Sigmoid colon (tissue), 7 donors: Measurements from ENCODE around the gene VPS37B. TPM values are rescaled to one million over a fixed set of nuclear protein-coding genes. Genes with fewer than 3 reads are reported as not detected.

Experiments
- DNase-seq: peaks from one replicate; pipeline ENCODE4 v3.0.0-alpha.2; 2019
- H3K27ac ChIP-seq, 4 donors: fragments of 200-600 bp; sonication (generic); one replicate each; pipeline ENCODE4 v1.5.1; 2016 to 2019; ENCODE audit warnings: mild to moderate bottlenecking in 1 of 4
- H3K27me3 ChIP-seq, 3 donors: fragments of 200-600 bp; sonication (generic); one replicate each; pipeline ENCODE4 v1.5.1; 2019; ENCODE audit warnings: mild to moderate bottlenecking in 1 of 3
- H3K36me3 ChIP-seq, 4 donors: fragments of 200-600 bp; sonication (generic); one replicate each; pipeline ENCODE4 v1.5.1; 2016 to 2019
- H3K4me1 ChIP-seq, 4 donors: fragments of 200-600 bp; sonication (generic); one replicate each; pipeline ENCODE4 v1.5.1; 2017 to 2019
- H3K4me3 ChIP-seq, 4 donors: fragments of 200-600 bp; sonication (generic); one replicate each; pipeline ENCODE4 v1.5.1; 2017 to 2019; ENCODE audit warnings: mild to moderate bottlenecking in 2 of 4, moderate library complexity in 1 of 4
- H3K9me3 ChIP-seq, 4 donors: fragments of 200-600 bp in 3 of 4; sonication (generic) in 3 of 4; one replicate each; pipeline versions ENCODE4 v1.5.1 to v1.6.1; 2013 to 2019
- EP300 ChIP-seq, 4 donors: sonication (generic); formaldehyde crosslinking; IDR thresholded peaks; one replicate each; pipeline ENCODE4 v1.6.1; 2017; ENCODE audit warnings: antibody characterized with exemption in 4 of 4
- POLR2A ChIP-seq, 2 donors: fragments of 450-650 bp; IDR thresholded peaks; one replicate each; pipeline ENCODE4 v1.6.1; 2016; ENCODE audit warnings: antibody characterized with exemption in 2 of 2, mild to moderate bottlenecking in 2 of 2, moderate library complexity in 2 of 2
- POLR2AphosphoS5 ChIP-seq, 4 donors: sonication (generic); formaldehyde crosslinking; IDR thresholded peaks; one replicate each; pipeline ENCODE4 v1.6.1; 2017; ENCODE audit warnings: antibody characterized with exemption in 4 of 4
- WGBS, 2 donors: extraction: QIAGEN DNeasy Blood & Tissue Kit; methylation state at CpG; one replicate each; pipeline ENCODE4 v1.1.7; 2013; 5-methylcytosine and 5-hydroxymethylcytosine counted together
- intact Hi-C: fragments of 100-400 bp; cut with DNase I; formaldehyde crosslinking; loops from one replicate; pipeline ENCODE4 v1.15.1; 2023
- polyA plus RNA-seq, 3 donors: library from polyadenylated mRNA; stranded (reverse); fragments of 200-250 nt; gene quantifications; one replicate each; pipeline ENCODE4 v1.2.3, GENCODE V29; 2013
- total RNA-seq, 4 donors: library from RNA; depleted of rRNA; stranded (reverse); fragments of >200 nt; gene quantifications; one replicate each; pipeline ENCODE4 v1.1.0, GENCODE V29; 2016
- TF ChIP-seq, protein P1 (sequence below), 4 experiments: fragments of 450-650 bp in 3 of 4; fragments of 200-600 bp in 1 of 4; IDR thresholded peaks; one replicate each; pipeline ENCODE4 v1.5.1; 2016 to 2019; ENCODE audit warnings: antibody characterized with exemption in 4 of 4, mild to moderate bottlenecking in 3 of 4, moderate library complexity in 2 of 4
- donor health status: healthy with polysubstance abuse.
- donor health status: Bipolar disorder and iron deficiency.
- donor health status: healthy.

Gene VPS37B
- total and polyA plus RNA-seq, 7 donors, result 8.6 to 64.7 (median 17.2) TPM

DNA sequence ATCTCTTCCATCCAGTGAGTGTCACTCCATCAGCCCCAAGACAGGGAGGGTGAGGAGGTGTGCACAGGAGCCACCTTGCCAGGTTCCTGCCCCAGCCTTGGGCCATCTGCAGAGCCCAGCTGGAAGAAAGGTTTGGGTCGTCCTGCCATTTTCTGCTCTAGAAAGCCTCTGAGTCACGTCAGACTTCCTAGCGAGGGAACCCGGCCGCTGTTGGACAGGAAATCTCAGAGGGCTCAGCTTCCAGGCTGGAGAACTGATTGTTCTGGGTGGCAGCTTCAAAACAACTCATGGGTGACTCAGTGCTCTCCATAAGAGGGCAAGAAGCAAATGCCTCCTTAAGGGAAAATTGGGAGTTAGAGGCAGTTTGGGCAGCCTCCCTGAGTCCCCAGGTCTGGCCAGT, 44.1 kb downstream of the VPS37B start:
- Histone ChIP-seq H3K4me3 (no peak overlapping the region), H3K36me3 (no peaks in the 10 kb centered on the region), H3K4me1 (peaks cover 0 to 11% (median 7%) of the 10 kb centered on the region in 4 donors), H3K9me3 (no peaks in the 10 kb centered on the region), H3K27ac (peak overlapping the region in 3 of 4 donors; percentile 36 to 53 (median 49)), H3K27me3 (no peaks in the 10 kb centered on the region)
- peak; percentile 66 for DNase-seq
- TF ChIP-seq POLR2AphosphoS5 (IDR thresholded peaks at IDR 0.05), result no peak
- no peak for TF ChIP-seq EP300 (IDR thresholded peaks at IDR 0.05)
- TF ChIP-seq, protein P1, sequence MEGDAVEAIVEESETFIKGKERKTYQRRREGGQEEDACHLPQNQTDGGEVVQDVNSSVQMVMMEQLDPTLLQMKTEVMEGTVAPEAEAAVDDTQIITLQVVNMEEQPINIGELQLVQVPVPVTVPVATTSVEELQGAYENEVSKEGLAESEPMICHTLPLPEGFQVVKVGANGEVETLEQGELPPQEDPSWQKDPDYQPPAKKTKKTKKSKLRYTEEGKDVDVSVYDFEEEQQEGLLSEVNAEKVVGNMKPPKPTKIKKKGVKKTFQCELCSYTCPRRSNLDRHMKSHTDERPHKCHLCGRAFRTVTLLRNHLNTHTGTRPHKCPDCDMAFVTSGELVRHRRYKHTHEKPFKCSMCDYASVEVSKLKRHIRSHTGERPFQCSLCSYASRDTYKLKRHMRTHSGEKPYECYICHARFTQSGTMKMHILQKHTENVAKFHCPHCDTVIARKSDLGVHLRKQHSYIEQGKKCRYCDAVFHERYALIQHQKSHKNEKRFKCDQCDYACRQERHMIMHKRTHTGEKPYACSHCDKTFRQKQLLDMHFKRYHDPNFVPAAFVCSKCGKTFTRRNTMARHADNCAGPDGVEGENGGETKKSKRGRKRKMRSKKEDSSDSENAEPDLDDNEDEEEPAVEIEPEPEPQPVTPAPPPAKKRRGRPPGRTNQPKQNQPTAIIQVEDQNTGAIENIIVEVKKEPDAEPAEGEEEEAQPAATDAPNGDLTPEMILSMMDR (IDR thresholded peaks at IDR 0.05), result no peak
- TF ChIP-seq POLR2A (IDR thresholded peaks at IDR 0.05), result no peak
- WGBS, 2 donors, result 89 to 94% methylated on average over 5 of the region's 5 CpGs
- intact Hi-C loops, result no loop called here

DNA sequence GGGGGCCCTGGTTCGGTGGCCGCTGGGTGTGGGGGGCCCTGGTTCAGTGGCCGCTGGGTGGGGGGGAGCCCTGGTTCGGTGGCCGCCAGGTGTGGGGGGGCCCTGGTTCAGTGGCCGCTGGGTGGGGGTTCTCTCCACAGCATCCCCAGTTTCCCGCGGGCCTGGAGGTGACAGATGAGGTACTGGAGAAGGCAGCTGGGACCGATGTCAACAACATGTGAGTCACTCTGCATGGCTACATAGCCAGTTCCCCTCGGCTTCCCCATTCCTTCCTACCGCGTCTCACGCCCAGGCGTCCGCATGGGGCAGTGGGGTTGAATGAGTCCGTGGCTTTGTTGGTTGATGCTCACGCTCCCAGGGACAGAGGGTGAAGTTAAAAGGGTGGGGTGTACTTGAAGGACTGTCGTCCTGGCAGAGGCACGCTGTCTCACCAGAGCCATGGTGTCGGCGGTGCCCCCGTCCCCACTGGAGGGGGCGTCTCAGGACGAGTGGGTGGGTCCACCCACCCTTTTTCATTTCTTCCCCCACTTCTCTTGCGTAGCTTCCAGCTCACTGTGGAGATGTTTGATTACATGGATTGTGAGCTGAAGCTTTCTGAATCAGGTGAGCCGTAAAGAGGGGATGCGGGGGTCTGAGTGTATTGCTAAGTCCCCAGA, 45.1 kb downstream of the VPS37B start:
- intact Hi-C loops, result no loop called here
- 91 to 94% methylated on average over 27 of the region's 27 CpGs for WGBS, 2 donors
- peak; percentile 56 for DNase-seq

DNA sequence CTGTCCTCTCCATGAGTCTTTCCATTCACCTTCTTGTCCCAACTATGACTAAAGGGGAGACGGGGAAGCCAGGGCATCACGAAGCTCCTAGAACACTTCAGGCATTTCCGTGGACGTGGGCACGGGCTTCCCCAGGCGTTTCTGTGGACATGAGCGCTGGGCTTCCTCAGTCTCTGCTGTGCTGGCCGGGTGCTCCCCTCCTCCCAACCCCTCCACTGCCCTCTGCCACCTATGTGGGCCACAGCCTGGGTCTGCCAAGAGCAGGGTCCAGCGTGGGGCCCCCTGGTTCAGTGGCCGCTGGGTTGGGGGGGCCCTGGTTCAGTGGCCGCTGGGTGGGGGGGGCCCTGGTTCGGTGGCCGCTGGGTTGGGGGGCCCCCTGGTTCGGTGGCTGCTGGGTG, 45.9 kb downstream of the VPS37B start:
- intact Hi-C loops, result no loop called here
- no peak overlapping the region for H3K4me3 ChIP-seq
- WGBS, 2 donors, result 93% methylated on average over 14 of the region's 14 CpGs
- H3K4me1 ChIP-seq, result peaks cover 0 to 11% (median 7%) of the 10 kb centered on the region in 4 donors
- no peak for DNase-seq
- H3K36me3 ChIP-seq, result no peaks in the 10 kb centered on the region
- no peaks in the 10 kb centered on the region for H3K27me3 ChIP-seq
- TF ChIP-seq EP300 (IDR thresholded peaks at IDR 0.05) (no peak), POLR2AphosphoS5 (IDR thresholded peaks at IDR 0.05) (no peak), POLR2A (IDR thresholded peaks at IDR 0.05) (no peak)
- TF ChIP-seq, protein P1 (IDR thresholded peaks at IDR 0.05), result no peak
- H3K9me3 ChIP-seq, result no peaks in the 10 kb centered on the region
- H3K27ac ChIP-seq, result no peak overlapping the region

More for the DNA sequence above, 45.1 kb downstream of the VPS37B start:
- Histone ChIP-seq H3K36me3 (no peaks in the 10 kb centered on the region), H3K27ac (peak overlapping the region in 1 of 4 donors; percentile 49), H3K9me3 (no peaks in the 10 kb centered on the region), H3K4me3 (no peak overlapping the region), H3K4me1 (peaks cover 0 to 11% (median 7%) of the 10 kb centered on the region in 4 donors), H3K27me3 (no peaks in the 10 kb centered on the region)
- TF ChIP-seq, protein P1 (IDR thresholded peaks at IDR 0.05), result no peak
- TF ChIP-seq POLR2A (IDR thresholded peaks at IDR 0.05) (no peak), POLR2AphosphoS5 (IDR thresholded peaks at IDR 0.05) (no peak), EP300 (IDR thresholded peaks at IDR 0.05) (no peak)

DNA sequence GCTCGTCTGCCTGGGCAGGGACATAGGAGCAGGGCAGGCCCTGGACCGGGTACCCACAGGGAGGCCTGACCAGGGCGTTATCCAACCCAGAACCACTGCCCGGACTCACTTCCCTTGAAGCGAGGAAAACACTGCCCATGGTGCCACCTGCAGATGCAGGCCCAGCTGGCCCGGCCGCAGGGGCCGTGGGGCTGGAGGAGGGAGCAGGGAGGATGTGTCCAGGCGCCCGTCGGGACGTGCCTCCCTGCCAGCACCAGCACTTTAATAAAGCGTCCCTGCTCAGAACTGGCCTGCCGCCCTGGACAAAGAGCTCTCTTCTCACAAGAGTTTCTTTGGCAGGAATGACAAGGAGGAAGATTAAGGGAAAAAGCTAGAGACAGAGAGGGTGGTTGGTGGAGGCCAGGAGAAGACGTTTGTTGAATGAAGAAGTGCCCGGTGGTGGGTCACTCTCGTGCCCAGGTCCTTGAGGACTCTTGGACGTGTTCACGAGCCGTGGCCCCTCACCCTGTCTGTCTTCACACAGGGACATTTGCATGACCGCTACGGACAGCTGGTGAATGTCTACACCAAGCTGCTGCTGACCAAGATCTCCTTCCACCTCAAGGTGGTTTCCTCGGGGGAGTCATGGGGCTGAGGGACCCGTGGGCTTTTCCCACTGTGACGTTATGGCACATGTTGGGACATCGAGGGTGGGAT, 46.4 kb downstream of the VPS37B start:
- DNase-seq, result no peak
- intact Hi-C loops, result no loop called here
- H3K36me3 ChIP-seq, result no peaks in the 10 kb centered on the region
- H3K4me1 ChIP-seq, result peaks cover 0 to 11% (median 7%) of the 10 kb centered on the region in 4 donors
- no peak for TF ChIP-seq EP300 (IDR thresholded peaks at IDR 0.05)
- TF ChIP-seq, protein P1 (IDR thresholded peaks at IDR 0.05), result no peak
- no peak for TF ChIP-seq POLR2AphosphoS5 (IDR thresholded peaks at IDR 0.05)
- no peak for TF ChIP-seq POLR2A (IDR thresholded peaks at IDR 0.05)
- no peaks in the 10 kb centered on the region for H3K9me3 ChIP-seq
- H3K4me3 ChIP-seq, result no peak overlapping the region
- H3K27ac ChIP-seq, result no peak overlapping the region
- WGBS, 2 donors, result 88 to 89% methylated on average over 26 of the region's 26 CpGs
- H3K27me3 ChIP-seq, result no peaks in the 10 kb centered on the region
